GM21423 (cell line): ENCODE measurements around the gene FAM131C.
"Not testable (repeated sequence)": the region's sequence is repeated elsewhere in the genome, so short reads cannot be mapped to it uniquely, and the experiment has no call there.

ENCODE experiments used
- ATAC-seq: cut with Tn5 transposase; IDR thresholded peaks from one replicate; pipeline ENCODE4 v1.9.1; 2021; ENCODE audit warnings: mild to moderate bottlenecking, moderate library complexity; ENCODE audit not compliant: unreplicated experiment

FAM131C gene

DNA sequence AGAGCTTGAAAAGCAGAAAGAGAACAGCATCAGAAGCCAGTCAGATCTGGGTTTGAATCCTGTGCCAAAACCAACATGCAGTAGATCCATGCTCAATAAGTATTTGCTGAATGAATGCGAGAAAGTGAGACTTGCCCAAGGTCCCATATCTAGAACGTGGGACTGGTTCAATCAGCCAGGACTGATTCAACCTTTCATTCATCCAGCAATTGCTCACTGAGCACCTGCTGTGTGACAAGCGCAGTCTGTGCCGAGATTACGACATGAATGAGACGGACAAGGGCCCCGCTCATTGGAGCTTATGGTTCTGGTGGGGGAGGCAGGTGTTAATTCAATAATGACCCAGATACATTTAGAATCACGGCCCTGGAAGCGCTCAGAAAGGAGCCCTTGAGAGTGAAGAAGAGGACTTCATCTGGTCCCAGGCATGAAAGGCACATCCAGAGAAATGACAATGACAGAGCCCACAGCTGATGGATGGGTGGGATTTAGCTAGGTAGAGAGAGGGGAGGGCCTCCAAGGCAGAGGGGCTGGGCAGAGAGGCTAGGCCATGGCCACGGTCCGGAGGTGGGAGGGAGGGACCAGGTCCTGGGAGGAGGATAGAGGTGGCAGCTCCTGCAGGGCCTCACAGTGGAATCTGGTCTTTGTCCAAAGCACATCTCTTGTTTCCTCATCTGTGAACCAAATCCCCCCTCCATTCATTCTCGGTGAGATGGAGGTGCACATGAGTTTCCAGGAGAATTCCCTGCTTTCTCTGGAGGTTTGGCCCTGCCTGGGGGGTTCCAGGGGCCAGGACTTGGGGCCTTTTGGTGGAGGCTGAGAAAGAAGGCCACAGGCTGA is 4.2 kb upstream of the FAM131C start:
- no peak for ATAC-seq

DNA sequence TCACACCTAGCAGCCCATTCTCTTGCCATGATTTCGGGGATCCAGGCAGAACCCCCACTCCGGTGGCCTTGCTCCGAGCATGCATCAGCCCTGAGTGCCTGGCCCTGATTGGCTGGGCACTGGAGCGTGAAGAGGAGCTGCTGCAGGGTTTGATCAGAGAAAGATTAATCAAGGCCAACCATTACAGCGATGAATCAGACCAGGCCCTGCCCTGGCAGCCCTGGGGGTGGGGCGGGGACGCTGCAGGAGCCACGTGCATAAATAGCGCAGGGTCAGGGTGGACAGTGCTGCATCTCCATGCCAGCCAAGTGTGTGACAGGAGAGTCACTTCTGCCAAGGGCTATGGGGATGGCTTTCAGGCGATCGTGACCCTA is 3.4 kb upstream of the FAM131C start:
- ATAC-seq, result no peak

DNA sequence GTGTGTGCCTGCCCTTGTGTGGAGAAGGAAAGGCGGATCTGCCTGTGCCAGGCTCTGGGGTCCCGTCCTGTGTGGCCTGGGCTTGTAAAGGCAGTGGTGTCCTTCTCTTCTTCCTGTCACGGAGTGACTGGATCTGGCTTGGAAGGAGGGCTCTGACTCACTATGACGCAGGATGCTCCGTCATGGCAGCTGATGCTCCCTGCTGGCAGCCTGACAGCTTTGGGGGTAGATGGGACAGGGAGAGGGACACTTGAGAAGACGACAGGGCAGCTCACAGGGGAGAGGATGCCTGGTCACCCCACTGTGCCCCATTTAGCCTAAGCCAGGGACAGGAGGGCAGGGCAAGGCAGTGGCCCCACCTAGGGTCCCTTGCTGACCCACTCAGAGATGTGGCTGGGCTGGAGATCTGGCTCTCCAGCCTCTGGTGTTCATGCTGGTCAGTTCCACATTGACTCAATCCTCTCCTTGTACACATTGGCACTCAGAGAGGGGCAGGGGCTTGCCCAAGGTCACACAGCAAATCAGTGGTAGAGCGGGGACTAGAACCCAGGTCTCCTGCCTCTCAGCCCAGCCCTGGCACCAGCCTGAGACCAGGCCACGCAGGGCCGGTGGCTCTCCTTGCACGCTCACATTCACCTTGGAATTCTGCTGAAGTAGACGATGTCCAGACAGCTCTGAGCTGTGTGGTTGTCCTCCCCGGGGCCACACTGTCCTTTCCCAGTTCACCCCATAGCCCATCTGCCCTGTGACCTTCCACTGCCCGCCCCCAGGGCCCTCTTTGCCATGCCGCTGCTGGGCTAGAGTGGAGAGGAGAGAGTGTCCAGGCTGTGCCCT is 2.8 kb upstream of the FAM131C start:
- no peak for ATAC-seq

DNA sequence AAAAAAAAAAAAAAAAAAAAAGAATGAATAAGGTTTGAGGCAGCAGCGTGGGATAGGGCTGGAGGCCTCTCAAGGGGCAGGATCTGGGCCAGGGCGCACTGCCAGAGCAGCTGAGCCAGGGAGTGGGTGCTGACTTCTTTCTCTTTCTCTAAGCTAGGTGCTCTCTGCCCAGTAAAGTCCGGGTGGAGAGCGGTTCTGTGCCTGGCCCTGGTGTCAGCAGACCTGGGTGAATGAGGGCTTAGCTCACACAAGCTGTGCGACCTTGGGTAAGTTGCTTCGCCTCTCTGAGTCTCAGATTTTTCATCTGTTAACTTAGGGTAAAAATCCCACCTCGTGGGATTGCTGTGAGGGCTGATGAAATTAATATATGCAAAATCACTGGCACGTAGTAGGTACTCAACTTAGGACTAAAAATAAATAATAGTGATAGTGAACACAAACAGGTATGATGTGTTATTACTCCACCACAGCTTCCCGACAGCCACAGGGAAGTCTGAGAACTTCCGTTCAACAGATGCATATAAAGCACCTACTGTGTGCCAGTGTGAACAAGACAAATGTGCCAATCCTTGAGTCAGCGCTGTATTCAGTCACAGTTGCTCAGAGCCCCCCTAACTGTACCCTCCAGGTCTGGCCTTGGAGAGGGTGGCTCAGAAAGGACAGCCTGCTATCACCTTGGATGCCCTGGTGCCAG is 2.0 kb upstream of the FAM131C start:
- no peak for ATAC-seq

DNA sequence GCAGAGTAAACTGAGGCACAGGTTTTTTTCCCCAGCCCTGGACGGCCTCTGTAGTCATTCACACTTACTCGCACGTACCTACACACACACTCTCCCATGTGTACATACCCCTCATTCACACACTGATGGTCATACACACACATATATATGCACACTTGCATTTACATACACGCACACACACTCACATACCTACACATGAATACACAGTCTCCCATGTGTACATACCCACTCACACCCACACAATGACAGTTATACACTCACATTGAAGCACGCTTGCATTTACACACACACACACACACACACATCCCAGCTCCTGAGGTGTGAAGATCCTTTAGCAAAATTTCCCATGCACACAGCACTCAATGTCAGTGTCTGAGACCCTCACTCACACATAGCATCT is 766 bp upstream of the FAM131C start:
- ATAC-seq, result no peak

DNA sequence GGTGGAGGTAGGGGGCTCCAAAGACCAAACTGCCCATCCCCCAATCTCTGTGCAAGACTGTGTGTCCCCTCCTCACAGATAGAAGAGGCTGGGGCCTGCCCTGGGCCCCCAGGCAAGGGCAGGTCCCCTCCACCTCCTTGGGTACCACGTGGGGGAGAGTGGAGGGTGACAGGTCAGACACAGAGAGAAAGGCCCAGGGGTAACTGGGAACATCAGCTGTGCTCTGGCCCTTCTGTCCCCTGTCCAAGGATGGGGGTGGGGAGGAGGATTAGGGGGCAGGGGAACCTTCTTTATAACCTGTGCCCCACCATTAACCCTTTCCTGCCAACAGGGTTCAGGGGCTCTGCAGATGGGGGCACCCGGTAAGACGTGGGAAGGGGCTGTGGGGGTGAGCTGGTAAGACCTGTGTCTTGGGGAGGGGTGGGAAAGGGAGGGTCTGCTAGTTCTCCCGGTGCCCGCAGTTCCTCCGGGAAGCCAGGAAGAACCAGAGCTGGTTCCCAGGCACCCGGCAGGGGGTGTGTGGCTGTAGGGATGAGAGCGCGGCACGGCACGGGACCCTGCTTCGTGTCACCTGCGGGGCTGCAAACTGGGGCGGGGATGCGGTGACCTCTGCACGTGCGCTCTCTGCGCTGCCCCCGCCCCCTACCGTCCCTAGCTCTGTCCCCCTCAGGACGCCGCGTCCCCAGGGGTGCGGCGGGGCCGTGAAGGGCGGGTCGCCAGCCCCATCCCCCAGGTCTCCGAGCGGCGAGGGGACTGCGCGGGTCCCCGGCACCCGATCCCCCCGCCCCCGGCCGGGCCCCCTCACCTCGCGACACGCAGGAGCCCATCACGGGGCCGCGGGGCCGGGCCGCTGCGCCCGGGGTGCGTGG is 601 bp downstream of the FAM131C start:
- no peak for ATAC-seq

DNA sequence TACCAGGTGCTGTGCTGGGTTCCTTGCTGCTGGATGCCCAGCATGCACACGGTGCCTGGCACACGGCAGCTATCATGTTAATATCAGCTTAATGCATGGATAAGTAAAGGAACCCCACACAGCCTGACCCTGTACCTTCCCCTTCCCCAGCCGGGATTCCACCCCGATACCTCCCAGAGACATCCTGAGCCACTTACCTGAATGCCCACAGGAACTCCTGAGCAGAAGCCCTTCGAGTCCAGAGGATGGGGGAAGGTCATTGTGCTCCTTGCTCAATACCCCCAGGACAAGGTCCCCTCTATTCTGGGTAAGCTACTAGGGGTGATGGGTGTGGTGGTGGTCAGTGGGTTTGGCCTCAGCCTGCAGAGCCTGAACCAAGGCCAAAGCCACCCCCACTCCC is 1.4 kb downstream of the FAM131C start:
- ATAC-seq, result no peak

DNA sequence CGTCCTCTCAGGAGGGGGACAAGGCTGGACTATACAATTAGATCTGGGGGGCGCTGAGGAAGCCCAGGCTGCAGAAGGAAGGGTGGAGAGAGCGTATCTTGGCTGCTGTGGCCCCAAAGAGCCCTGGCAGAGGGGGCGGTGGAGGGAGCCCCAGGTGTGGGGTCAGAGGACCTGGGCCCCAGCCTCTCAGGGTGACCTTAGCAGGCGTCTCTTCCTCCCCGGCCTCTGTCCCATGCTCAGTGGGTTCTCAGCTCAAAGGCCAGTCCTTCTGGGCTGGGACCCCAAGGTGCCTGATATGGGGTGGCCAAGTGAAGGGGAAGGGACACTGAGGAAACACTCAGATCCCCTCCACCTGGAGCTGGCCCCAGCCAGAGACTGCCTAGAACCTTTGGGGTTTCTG is 1.8 kb downstream of the FAM131C start:
- no peak for ATAC-seq

DNA sequence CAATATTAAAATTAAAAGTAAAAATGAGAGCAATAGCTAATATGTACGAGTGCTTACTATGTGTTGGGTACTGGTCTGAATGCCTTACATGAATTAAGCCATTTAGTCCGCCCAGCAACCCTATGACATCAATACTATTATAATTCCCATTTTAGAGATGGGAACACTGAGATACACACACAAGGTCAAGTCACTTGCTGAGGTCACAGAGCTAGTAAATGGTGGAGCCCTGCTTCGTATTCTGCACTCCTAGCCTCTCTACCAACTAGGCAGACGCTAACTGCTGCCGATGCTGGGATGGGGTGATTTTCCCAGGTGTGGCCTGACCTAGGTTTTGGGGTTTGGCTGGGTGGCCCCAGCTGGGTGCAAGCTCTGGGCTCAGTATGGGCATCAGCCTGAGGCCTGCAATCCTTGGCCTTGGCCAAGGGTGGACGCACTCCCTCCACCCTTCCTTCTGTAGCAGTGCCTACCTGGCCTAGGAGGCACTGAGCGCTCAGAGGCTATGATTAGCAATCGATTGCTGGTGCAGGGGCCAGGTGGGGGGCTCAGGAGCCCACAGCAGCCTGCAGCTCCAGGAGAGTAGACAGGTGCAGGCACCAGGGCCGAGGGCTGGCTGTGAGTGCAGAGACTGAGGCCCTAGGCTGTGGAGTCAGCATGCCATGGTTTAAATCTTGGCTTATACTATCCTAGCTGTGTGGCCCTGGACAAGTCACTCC is 2.7 kb downstream of the FAM131C start:
- ATAC-seq, result no peak

DNA sequence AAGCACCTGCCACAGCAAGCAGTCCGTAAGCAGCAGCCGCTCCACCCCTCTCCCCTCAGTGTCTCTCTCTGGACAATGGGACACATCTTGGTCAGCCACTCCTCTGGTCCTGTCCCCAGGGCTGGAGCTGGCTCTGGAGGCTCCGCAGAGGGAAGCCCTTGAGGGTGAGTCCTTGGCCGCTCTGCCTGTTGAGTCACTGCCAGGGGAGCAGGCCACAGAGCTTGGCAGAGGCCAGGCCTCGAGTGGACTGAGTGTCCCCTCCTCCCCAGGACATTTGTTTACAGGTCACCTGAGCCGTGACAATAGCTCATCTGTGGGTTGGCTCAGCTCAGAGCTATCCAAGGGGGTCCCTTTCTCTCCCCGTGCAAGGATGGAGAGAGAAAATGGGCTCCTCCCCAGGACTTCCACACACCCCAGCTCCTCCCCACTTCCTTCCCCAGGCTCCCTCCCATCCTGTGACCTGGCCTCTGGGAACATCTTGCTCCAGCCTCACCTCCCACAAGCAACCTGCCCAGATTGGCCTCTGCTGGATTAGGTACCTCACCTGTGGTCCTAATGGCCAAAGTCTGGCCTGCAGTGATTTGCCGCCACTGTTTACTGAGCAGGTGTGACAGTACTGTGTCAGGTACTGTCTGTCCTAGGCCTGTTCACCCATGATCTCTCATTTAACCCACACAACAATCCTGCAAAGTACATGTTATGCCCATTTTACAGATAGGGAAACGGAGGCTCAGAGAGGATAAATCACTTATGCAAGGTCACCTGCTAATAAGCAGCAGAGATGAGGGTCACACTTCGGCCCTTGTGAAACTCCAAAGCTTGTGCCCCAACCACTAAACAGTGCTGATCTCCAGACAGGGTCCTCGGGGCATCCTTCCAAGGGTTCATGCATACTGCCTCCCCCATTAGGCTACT is 4.8 kb downstream of the FAM131C start:
- ATAC-seq, result no peak

DNA sequence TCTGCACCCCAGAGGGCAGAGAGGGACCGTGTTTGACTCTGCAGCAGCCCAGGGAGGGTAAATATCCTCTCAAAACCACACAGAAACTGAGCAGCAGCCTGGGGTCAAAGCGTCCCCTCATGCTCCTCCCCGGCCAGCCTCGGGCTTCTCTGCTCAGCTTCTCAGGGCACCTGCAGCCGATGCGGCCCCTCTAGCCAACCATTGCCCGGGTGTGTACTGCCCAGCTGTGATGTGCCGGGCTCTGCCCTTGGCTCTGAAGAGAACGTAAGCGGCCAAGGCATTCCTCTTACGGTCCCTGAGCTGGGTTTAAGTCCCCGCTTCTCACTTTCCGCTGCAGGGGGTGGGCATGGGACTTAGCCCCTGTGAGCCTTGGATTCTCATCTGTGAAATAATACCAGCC is 5.5 kb downstream of the FAM131C start:
- ATAC-seq, result no peak

DNA sequence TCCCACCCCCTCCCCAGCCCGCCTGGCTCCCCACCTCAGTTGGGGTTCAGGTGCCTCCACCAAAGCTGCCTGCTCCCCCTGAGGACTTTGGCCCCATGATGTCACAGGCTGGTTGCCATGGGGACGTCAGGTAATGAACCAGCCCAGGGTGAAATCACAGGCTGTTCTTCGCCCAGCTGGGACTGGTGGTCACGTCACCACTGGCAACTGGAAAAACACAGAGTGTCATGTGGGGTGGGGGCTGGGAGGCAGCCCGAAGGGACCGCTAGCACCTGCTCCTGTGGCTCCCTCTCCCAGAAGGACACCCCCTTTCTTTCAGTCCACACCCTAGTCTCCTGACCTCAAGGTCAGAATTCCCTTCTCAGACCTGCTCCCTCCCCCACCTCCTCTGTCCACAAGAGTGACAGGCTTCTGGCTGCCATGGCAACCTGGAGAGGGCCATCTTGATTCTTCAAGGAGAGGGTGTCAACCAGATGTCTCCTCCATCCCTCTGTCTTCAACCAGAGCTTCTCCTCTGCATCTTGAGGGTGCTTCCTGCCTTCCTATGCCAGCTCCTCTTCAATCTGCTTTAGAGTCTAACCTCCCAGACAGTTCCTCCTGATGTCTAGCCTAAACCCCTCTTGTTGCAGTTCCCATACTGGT is 6.2 kb downstream of the FAM131C start:
- ATAC-seq, result no peak

DNA sequence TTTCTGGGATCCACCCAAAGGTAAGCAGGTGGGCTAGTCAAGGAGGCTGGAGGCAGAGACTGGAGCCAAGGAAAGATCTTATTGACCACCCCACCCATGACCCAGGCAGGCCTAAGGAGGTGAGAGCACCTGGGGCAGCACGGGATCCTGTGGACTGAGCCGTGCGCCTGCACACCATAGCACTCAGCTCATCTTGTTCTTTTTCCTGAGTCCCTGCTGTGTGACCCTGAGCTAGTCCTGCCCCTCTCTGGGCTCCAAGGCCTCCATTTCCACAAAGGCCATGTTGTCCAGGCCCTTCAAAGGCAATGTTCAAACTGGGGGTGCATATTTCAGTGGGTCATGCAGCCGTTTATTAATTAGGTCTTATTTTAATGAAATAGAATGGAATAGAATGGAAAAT is 7.2 kb downstream of the FAM131C start:
- no peak for ATAC-seq

DNA sequence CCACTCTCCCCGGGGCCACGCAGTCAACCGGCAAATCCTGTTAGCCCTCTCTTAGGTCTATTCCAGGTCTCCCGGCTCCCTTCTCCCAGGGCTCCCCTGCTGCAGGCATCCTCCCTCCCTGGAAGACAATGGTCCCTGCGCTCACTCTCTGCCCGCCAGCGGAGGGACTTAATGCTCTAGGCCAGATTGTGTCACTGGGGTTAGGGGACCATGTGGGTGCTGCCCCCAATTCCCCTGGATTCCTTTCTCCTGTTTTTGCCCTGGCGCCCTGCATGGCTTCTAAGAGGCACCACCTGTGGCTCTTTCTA is 8.2 kb downstream of the FAM131C start:
- no peak for ATAC-seq

DNA sequence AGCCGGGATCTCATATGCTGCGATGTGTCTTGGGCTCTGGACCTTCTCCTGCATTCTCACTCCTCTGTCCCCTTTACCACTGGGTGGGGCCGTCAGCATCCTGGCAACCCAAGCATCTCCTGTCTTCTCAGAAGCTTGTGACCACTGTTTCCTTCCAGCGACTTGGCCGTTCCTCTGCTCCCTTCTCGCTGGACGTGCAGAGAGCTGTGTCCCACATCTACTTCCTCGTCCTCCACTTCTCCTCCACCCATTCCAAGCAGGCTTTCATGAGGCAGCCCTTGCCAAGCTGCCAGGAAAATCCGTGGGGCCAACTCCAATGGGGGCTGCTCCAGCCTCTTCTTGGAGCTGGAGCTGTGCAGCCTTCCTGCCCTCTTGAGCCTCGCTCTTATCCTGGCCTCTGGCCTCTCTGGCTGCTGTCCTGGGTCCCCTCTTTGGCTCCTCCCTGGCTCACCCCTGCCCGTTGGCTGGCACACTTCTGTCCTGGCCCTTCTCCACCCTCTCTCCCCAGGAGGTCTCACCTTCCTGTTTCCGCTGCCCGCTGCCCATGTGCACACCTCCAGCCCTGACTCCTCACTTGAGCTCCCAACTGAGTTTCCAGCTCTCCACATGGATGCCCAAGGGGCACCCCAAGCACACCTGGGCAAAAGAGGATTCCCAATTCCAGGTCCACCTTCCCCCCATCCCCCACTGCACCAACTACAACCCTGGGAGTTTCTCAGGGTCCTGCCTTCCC is 8.7 kb downstream of the FAM131C start:
- no peak for ATAC-seq

DNA sequence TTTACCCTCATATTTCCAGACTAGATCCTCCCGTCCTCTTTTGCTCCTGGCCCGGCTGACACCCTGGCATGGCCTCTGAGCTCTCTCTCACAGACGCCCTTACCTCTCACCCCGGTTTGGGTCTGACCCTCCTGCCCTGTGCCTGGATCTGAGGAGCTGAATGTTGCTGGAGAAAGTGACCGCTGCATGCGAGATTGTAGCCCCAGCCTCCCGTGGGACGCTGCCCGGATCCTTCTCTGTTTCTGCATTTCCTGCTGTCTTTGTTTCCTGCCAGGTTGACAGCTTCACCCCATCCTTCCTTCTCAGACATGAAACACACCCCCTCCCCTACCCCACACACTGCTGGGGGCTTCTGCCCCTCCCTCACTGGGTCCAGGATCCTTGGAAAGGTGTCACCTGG is 9.5 kb downstream of the FAM131C start:
- ATAC-seq, result no peak

DNA sequence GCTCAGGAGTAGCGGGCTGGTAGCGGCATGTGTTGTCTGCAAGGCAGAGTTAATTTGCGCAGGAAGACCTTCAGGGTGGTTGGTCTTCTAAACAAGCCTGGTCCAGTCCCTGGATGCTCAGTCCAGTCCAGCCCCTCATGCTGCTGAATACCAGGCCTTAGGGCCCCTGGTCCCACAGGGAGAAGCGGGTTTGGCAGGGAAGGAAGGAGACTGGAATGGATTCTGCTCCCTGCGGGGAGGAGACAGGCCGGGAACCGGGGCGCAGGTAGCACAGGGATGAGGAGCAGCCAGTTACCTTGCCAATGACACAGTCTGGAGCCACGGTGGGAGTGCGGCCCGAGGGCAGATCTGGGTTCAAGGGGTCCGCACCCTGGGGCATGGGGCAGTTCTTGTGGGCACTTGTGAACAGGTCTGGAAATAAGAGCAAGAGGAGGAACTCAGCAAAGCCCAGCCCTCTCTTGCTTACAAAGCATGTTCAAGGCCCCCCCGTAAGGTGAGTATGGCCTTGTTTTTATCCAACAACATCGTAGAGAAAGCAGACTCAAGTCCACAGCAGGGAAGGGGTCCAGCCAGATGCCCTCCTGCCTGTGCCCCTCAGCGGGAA is 10.1 kb downstream of the FAM131C start:
- ATAC-seq, result no peak

DNA sequence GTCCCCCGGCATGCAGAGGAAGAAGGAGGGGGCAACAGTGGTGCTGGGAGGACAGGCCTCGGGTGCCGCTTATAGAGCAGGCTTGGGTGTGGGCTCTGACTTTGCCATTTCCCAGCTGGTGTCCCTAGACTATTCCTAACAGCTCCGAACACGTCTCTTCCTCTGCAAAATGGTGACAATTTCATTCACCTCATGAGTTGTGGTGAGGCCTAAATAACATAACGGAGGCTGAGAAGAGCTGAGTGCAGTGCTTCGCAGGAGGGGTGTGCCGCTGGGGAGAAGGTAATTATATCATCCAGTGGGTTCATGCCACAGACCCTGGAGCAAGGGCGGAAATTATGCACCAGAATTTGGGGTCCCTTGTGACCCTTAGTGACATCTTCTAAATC is 10.8 kb downstream of the FAM131C start:
- ATAC-seq, result not testable (repeated sequence)
